ENCODE results near the gene EXOC7.

GRCh38 chr17:76151896-76152454 is 48.4 kb upstream of the EXOC7 start:
- TF ChIP-seq CTCF (conservative IDR thresholded peaks at IDR 0.05; ENCODE audit: low read depth, low read length) (no peak), CEBPB (IDR thresholded peaks at IDR 0.05; ENCODE audit: low read depth, low read length) (no peak), RAD21 (IDR thresholded peaks at IDR 0.05; ENCODE audit: low read length) (no peak), POLR2A (IDR thresholded peaks at IDR 0.05; ENCODE audit: low read depth, low read length) (no peak), USF2 (IDR thresholded peaks at IDR 0.05; ENCODE audit: low read depth, low read length) (no peak), MAFK (IDR thresholded peaks at IDR 0.05; ENCODE audit: low read depth, low read length) (no peak), SMC3 (IDR thresholded peaks at IDR 0.05; ENCODE audit: low read depth, low read length) (no peak), RCOR1 (IDR thresholded peaks at IDR 0.05; ENCODE audit: insufficient replicate concordance, low read length) (no peak), BHLHE40 (IDR thresholded peaks at IDR 0.05; ENCODE audit: low read depth, low read length) (no peak), MAZ (IDR thresholded peaks at IDR 0.05; ENCODE audit: borderline replicate concordance, low read depth, low read length) (no peak)

Data from IMR-90 (cell line).